Activated naive CD4-positive, alpha-beta T cell (primary cell): ENCODE measurements around the gene GUCY2F.

ENCODE experiments used
- DNase-seq, 4 experiments: peaks; one replicate each; lab custom pipeline; 2025; lab: John Stamatoyannopoulos, UW

GUCY2F gene

GRCh38 chrX:109343671-109344070 is 138.2 kb downstream of the GUCY2F start:
- no peak for DNase-seq

DNA sequence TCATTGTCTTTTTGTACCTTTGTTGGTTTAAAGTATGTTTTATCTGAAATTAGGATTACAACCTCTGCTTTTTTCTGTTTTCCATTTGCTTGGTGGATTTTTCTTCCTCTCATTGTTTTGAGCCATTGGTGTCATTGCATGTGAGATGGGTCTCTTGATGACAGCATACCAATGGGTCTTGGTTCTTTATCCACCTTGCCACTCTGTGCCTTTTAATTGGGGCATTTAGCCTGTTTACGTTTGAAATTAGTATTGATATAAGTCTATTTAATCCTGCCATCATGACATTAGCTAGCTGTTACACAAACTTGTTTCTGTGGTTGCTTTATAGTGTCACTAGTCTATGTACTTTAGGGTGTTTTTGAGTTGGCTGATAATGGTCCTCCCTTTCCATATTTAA is 145.7 kb downstream of the GUCY2F start:
- DNase-seq, result no peak

- DNase-seq, result no peak
These were observed 154.6 kb downstream of the GUCY2F start for GRCh38 chrX:109327251-109327650.
